GM18502 (cell line): ENCODE results near the gene RRAS2.
"Not testable (repeated sequence)": the region's sequence is repeated elsewhere in the genome, so short reads cannot be mapped to it uniquely, and the experiment has no call there.

Experiments used
- ATAC-seq: cut with Tn5 transposase; IDR thresholded peaks from one replicate; pipeline ENCODE4 v1.9.1; 2021; ENCODE audit warnings: mild to moderate bottlenecking; ENCODE audit not compliant: unreplicated experiment, poor library complexity

RRAS2 gene

GRCh38 chr11:14373941-14374646 lies 15.1 kb upstream of the RRAS2 start:
- no peak for ATAC-seq

DNA sequence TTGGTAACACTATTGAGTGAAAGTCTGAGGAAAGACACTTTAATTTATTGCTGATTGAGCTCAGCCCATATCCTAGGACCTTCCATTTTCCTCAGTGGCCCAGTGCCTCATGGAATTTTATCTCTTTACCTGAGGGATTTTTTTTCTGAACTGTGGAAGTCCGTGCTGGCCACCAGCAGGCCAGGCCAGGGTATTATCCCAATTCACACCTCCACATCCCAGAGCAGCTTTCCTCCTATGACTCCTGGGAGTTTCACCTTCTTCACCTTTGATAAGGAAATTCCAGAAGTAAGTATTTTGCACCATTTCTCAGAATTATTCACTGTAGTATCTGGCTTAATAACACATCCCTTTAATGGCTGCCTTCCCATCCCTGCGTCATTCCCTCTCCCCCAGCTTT lies 13.0 kb upstream of the RRAS2 start:
- no peak for ATAC-seq

DNA sequence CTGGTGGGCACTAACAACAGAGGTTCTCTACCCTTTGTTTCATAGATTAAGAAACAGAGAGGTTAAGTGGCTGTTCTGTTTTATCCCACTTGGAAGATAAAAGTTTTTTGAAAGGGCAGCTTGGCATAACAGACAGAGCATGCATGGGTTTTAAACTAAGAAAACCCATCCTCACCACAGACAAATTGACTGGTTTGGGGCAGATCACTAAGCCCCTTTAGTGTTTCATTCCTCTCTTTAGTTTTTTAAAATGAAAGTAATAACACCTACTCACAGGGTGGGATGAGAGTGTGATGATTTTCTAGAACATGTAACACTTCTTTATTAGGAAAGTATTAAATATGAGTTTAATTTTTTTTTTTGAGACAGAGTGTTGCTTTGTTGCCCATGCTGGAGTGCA lies 12.3 kb upstream of the RRAS2 start:
- no peak for ATAC-seq

DNA sequence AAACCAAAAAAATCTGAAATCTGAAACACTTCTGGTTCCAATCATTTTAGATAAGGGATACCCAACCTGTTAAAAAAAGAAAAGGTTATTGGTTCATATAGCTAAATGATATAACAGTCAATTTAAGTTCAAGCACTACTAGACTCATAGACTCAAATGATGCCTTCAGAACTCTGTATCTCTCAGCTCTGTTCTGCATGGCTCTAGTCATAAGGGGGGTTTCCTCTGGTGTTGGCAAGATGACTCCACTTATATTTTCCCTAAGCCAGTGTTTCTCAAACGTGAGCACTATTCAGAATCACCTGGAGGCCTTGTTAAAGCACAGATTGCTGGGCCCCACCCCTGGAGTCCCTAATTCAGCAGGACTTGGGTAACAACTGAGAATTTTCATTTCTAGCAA lies 11.5 kb upstream of the RRAS2 start:
- ATAC-seq = peak; percentile 61

DNA sequence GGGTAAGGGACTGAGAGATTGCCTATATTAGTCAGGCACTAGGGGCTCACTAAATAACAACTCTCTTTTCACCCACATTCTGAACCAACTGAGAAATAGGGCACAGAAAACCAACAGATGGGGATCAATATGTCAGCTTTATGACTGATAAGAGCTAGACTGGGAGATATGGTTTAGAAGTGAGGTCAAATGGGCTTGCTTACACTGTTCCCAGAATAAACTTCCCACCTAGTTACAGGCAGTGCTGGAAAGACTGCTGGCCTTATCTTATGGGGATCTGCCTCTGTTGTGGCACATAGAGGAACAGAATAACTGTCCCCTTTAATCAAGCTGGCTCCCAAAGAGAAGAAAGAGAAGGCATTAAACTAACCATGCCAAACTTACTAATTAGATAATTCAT lies 10.6 kb upstream of the RRAS2 start:
- no peak for ATAC-seq

DNA sequence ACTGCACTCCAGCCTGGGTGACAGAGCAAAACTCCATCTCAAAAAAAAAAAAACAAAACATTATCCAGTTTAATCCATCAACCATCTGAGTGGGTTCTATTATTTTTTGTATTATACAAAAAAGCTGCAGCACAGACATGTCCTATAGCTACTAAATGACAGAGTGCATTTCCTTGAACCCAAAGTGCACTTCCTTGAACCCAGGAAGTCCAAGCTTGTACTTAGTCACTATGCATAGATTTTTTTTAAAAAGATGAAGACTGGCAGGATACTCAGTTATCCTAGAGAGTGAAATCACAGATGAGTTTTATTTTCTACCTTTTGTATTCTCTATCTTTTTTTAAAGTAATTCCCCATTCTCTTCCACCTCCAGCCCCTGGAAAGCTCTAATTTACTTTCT lies 8.0 kb upstream of the RRAS2 start:
- ATAC-seq = no peak

- no peak for ATAC-seq
Observed at GRCh38 chr11:14364322-14364721, 5.3 kb upstream of the RRAS2 start.

GRCh38 chr11:14362611-14363010 lies 3.6 kb upstream of the RRAS2 start:
- no peak for ATAC-seq

DNA sequence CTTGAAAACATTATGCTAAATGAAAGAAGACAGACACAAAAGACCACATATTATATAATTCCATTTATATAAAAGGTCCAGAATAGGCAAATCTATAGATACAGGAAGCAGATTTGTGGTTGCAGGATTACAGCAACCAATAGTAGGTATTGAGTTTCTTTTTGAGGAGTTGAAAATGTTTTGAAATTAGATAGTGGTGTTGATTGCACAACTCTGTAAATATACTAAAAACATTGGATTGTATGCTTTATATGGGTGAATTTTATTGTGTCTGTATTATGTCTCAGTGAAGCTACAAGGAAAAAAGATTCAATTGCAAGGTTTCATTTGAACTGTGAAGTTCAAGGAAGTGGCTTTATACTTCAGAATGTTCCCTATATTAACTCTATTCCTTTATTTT lies 3.0 kb upstream of the RRAS2 start:
- ATAC-seq = no peak

GRCh38 chr11:14360976-14361375 lies 2.0 kb upstream of the RRAS2 start:
- no peak for ATAC-seq

DNA sequence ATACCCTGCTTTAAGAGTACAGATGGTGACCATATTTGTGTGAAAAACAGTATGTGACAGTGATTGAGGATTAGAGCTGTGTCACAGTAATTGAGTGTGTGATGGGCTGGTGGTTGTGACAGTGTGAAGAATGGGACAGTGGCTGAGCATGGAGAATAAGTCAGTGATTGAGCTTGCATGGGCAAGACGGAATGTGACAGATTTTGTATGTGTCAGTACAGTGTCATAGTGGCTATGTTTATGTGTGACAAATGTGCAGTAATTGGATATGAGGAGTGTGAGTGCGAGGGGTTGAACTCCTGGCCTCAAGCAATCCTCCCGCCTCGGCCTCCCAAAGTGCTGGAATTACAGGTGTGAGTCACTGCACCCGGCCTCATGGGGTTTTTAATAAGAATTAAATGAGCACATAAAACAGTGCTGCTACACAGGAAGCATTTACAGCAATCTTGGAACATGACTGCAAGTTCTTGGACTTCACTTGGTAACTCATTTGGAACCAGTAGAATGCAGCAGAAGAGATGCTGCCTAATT lies 583 bp upstream of the RRAS2 start:
- ATAC-seq = no peak

DNA sequence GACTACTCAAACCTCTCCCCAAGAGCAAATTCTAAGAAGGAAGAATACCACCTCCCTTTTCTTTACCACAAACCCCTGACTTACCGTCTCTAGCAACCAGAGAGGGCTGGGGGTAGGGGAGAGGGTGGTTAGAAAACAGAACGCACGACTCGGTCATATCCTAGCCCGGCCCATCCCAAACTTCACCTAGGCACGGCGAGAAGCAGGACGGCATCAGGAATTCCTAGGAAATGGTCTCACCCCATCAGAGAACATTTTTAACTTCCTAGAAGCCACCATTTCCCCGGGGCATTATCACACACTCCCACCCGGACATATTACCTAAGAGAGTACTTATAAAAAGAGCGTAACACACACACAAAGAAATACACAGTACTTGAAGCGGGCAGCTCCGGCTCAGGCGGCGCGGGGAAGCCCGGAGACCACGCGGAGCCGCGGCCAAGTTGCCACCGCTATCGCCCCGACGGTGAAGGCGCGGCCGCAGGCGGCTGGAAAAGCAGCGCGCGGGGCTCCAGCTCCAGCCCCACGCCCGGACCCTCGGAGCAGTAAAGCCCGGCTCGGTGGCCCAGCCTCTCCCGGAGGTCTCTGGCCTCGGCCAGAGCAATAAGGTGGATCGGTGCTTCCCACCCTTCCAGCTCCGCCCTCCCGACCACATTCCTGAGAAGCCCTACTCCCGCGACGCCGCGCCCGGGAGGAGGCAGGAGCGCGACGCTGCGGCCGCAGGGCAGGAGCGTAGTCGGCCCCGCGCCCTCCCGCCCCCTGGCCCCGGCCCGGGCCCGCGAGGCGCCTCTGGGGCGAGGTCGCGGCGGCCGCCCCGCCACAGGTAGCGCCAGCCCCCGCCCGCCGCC lies 878 bp downstream of the RRAS2 start:
- ATAC-seq = peak; percentile 48

DNA sequence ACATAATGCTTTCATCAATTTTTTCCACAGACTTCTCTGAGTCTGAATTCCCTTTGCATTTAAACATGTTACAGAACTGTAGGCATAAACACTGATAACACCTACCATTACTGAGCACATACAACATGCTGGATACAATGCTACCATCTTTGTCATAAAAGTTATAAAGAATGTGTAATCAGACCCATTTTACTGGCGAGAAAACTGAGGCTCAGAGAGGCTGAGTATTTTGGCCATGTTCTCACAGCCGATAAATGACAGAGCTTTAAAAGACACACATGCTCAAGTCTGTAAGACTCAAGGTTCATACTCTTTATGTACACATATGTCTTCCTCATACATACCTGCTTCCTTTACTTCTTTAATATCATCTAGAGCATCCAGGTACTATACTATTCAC lies 2.6 kb downstream of the RRAS2 start:
- ATAC-seq = no peak

DNA sequence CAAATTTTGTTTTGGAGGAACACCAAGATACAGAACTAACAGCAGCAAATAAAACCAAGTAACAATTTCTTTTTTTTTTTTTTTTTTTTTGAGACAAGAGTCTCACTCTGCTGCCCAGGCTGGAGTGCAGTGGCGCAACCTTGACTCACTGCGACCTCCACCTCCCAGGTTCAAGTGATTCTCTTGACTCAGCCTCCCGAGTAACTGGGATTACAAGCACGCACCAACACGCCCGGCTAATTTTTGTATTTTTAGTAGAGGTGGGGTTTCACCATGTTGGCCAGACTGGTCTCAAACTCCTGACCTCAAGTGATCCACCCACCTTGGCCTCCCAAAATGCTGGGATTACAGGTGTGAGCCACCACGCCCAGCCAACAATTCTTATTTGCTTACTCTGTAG lies 4.4 kb downstream of the RRAS2 start:
- ATAC-seq = not testable (repeated sequence)

DNA sequence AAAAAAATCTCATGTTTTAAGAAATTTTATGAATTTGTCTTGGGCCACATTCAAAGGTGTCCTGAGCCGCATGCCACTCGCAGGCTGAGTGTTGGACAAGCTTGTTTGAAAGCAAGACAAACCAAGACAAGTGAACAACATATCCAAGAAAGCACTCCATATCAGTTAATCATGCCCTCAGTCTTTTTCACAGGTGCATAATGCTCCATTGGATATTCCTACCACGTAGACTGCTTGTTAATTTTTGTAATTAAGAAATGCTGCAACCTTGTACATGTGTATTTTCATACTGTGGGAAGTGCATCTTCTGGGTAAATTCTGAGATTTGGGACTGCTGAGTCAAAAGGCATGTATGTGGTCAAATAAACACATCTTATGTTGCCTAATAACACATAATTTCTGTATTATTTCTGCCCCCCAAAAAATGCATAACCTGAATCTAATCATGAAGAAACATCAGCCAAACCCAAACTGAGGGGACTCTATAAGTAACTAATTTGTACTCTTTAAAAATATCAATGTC lies 8.2 kb downstream of the RRAS2 start:
- ATAC-seq = no peak

GRCh38 chr11:14350215-14350614 lies 8.8 kb downstream of the RRAS2 start:
- no peak for ATAC-seq

- ATAC-seq = no peak
Observed at GRCh38 chr11:14347991-14348390, 11.0 kb downstream of the RRAS2 start.

GRCh38 chr11:14347494-14347893 lies 11.5 kb downstream of the RRAS2 start:
- ATAC-seq = no peak

DNA sequence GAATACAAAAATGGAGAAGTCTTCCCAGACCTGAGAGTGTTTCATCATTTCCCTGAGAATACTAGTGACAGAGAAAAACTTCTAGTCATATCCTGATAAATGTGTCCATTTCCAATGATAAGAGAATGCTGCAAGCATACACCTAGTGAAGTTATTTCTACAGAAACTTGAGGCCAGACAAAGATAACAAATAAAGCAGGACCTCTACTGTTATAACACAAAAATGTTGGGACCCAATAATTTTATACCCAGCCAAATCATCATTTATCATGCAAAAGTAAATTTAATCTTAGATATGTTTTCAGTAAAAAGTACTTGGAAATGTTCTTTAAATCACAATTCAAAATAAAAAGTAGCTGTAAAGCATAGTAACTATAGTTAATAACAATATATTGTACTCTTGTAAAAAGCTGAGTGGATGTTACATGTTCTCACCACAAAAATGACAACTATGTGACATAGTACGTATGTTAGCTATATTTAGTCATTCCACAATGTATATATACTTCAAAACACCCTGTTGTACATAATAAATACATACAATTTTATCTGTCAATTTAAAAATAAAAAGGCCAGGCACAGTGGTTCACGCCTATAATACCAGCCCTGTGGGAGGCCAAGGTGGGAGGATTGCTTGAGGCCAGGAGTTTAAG lies 12.6 kb downstream of the RRAS2 start:
- ATAC-seq = no peak

GRCh38 chr11:14345668-14346067 lies 13.3 kb downstream of the RRAS2 start:
- ATAC-seq = no peak

DNA sequence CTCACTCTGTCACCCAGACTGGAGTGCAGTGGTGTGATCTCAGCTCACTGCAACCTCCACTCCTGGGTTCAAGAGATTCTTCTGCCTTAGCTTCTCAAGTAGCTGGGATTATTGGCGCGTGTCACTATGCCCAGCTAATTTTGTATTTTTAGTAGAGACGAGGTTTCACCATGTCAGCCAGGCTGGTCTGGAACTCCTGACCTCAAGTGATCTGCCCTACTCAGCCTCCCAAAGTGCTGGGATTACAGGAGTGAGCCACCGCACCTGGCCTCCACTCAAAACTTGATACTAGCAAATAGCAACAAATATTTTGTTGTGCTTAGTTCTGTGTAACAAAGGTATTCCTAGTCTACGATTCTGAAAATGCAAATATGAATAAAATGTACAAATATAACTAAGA lies 14.0 kb downstream of the RRAS2 start:
- not testable (repeated sequence) for ATAC-seq
